Measurements from ENCODE around the gene OR4D1.

DNA sequence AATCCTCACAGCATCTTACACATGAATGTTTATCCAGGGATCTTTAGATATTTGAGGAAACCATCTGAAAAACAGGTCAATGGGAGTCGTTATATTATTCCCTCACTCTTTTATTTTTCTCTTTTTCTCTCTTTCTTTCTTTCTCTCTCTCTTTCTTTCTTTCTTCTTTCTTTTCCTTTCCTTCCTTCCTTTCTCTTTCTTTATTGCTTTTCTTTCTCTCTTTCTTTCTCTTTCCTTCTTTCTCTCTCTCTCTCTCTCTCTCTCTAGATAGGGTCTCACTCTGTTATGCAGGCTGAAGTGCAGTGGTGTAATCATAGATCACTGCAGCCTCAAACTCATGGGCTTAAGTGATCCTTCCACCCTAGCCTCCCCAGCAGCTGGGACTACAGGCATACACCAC, 20.3 kb upstream of the OR4D1 start:
- TF ChIP-seq POLR2A (IDR thresholded peaks at IDR 0.05; ENCODE audit: low read length): no peak
- no peak for TF ChIP-seq GATA1 (IDR thresholded peaks at IDR 0.05; ENCODE audit: low read depth, low read length)

Data from erythroblast (primary cell).